Cortex of kidney (tissue), 1 donor: ENCODE data around the gene HERPUD2.

Source experiments
- DNase-seq: peaks from one replicate; lab custom pipeline; 2025; lab: John Stamatoyannopoulos, UW

HERPUD2 gene, protein sequence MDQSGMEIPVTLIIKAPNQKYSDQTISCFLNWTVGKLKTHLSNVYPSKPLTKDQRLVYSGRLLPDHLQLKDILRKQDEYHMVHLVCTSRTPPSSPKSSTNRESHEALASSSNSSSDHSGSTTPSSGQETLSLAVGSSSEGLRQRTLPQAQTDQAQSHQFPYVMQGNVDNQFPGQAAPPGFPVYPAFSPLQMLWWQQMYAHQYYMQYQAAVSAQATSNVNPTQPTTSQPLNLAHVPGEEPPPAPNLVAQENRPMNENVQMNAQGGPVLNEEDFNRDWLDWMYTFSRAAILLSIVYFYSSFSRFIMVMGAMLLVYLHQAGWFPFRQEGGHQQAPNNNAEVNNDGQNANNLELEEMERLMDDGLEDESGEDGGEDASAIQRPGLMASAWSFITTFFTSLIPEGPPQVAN

DNA sequence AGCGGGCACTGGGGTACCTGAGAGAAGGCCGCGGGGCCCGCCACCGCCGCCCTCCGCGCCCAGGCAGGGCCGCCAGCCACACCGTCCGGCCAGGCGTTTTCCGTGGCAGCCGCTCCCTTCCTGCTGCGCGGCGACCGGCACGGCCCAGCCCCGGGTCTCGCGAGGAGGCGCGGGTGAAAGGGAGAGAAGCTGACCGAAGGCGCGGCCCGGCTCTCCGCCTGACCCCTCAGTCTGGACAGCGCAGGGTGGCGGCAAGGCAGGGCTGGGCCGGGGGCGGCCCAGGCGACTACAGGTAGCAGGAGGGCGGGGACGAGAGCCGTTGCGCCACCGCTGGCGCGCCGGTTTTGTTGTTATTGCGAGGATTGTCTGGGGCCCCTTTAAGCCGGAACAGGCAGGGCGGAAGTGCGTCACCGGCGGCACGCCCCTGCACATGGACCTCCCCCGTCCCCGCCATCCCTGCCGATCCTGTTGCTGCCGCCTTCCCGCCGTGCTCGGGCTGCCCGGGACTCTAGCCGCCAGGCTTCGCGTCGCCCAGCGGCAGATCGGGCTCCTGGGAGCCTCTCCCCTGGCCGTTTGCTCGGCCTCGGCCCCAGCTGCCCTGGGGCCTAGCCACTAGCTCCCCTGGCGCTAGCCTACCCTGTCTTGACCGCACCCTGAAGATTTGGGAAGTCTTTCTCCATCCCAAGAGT, at the start of gene HERPUD2:
HERPUD2 (minus strand) TSS at position 352 of the 689 bp plus-strand sequence. CDS start 805 bp downstream, outside the sequence.
- DNase-seq: peak; percentile 27

DNA sequence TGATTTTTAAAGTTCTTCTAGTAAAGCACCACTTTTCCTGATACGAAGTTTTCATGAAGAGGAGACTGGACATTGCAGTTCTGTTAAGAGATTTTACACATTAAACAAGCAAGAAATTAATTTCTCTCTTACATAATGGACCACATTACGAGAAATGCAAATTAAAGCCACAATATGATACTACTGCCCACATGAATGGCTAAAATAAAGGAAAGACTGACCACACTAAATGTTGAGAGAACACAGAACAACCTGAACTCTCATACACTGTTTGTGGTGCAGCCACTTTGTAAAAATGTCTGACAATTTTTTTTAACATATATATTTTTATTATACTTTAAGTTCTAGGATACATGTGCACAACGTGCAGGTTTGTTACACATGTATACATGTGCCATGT, 44.0 kb upstream of the HERPUD2 start:
- DNase-seq: no peak

DNA sequence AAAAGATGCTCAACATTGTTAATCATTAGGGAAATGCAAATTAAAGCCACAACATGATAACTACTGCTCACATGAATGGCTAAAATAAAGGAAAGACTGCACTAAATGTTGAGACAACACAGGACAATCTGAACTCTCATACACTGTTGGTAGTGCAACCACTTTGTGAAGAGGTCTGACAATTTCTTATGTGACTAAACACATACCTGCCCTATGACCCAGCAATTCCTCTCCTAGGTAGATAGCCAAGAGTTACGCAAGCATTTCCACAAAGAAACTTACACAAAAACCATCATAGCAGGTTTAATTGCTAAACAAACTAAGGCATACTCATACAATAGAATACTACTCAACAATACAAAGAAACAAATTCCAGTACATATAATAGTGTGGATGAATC, 41.8 kb upstream of the HERPUD2 start:
- no peak for DNase-seq

DNA sequence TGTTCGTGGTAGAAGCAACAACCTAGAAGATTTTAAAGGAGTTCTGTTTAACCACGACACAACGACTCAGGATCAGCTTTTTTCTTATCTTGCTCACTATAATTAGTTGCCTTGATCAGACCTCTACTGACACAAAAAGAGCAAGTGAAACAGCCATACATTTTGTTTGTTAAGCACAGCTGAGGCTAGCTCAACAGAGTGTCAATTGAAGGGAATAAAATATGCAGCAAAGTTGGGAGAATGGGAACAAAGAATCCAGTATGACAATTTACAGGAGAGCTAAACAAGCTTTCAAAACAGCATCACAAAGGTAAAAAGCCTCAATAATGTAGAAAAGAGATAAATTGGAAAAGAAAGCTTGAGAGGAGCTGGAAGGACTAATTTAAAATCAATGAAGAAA, 40.5 kb upstream of the HERPUD2 start:
- no peak for DNase-seq

DNA sequence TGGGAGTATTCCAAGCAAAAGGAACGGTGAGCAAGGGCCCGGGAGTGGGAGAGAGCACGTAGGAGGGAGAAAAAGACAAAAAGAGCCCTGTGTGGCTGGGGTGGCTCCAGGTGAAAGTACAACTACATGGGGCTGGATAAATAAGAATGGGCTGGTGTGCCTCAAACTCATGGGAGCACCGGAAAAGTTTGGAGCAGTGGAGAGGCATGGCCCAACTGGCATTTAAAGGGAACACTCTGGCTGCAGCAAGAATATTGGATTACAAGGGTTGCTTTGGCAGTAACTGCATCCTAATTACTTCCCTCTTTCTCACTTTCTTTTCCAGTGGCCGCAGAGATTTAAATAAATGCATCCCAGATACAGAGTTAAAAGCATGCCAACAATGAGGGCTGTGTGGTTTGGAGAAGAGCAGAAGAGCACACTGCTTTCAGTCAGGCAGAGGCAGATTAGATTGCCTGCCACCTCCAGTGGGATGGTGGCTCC, 39.1 kb upstream of the HERPUD2 start:
- DNase-seq: no peak

DNA sequence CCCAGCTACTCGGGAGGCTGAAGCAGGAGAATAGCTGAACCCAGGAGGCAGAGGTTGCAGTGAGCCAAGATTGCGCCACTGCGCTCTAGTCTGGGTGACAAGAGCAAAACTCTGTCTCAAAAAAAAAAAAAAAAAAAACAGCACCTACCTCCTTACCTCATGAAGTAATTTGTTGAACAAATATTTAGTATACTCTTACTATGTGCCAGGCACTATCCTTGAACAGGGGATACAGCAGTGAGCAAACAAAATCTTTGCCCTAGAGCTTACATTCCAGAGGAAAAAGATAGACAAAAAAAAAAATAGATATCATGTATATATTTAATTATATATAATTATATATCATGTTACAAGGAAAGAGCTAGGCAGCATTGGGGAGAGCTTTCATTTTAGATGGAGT, 36.4 kb upstream of the HERPUD2 start:
- DNase-seq: no peak

DNA sequence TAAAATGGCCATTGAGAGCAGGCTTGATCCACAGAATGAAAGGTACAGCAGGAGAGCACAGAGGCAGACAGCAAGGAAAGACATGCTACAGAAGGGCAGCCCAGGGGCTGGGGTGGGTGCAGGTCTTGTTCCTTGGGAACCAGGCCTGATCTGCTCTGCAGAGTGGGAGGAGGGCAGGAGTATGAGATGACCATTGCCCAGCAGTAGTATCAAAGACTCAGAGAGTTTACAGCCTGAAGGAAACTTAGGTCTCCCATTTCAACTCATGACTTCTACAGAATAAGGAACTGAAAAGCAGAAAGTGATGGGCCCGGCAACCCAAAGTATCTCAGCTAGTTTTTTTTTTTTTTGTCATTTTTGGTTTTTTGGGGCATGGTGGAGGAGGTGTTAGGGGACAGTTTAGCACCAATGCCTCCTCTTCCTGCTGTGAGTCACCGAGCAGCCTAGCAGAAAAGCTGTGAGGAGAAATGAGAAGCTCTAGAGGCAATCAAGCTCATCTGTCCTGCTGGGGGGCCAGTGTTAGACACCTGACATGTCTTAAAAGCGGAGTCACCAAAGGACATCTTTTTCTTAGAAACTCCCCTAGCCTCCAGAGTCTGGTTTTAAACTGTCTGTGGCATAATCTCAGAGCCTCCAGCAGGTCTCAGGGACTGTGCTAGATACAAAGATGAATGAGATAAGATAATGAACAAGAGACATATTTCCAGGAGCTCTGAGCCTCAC, 34.3 kb upstream of the HERPUD2 start:
- no peak for DNase-seq

DNA sequence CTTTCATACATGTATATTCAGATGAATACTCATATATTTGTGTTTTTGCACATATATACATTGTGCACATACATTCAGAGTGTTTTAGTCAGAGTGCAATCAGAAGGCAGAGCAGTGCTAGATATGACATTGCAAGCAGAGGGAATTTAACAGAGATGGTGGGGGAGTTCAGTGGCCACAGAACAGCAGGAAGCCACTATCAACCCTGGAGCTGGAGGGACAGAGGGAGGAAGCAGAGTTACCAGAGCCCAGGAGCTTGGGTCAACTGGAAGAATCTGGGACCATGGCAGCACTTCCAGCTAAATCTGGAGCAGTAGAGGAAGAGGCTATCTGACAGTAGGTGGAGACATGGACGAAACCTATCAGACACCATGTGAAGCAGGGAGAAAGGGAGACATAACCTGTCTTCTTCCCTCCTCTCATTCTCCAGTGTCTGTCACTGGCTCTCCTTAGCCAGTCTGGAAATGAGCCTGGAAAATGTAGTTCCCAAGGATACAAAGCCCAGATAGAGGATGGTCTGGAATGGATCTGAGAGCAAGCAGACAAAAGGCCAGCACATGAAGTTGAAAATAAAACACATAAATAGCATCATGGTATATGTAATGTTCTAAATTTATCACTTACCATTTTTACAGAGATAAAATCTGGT, 33.6 kb upstream of the HERPUD2 start:
- DNase-seq: no peak

DNA sequence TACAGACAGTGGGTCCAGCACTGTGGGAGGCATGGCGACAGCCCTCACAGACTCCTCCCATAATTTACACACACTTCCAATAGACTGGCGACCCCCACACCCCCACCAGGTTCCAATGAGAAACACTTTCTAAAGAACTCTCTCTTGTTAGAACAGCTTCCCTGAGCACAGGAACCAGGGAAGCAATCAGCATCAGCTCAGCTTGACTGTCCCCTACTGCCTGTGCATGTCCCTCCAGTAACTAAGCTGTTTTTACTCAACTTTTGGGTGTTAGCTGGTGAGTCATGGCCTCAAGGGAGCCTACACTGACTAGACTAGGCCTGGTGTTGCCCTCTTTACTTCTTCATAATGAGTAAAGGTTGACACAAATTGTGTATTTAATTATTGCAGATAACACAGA, 32.6 kb upstream of the HERPUD2 start:
- no peak for DNase-seq

DNA sequence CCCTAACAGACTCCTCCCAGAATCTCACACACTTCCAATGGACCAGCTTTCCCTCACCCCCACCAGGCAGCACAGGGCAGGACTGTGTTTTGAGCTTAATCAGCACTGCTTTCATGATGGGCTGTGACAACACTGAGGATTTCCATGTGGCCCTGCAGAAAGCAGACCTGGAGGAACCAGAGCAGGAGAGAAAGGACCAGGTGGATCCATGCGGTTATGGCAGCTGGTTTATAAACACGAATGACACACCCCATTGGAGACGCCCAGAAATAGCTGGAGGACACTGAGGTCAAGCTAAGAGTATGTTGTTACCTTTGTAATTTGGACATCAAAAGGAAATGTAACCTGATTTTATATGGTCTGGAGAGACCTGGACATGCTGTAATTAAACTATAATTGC, 31.7 kb upstream of the HERPUD2 start:
- DNase-seq: no peak

DNA sequence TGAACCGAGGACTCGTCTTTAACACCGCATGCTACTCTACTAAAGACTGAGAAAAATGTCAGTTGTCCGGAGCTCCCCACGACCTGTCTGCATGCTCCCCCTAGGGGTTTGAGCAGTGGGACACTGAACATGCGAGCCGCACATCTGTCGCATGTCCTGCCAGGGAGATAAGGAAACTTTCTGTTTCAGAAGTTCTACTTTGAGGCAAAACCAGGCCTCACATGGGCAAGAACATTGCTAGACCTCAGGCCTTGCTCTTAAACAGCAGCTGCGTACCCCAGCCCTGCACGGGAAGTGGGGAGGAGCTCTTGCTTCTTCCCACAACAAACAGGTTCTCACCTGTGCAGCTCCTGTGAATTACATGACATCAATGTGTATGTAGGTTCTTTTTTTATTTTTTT, 30.3 kb upstream of the HERPUD2 start:
- no peak for DNase-seq

DNA sequence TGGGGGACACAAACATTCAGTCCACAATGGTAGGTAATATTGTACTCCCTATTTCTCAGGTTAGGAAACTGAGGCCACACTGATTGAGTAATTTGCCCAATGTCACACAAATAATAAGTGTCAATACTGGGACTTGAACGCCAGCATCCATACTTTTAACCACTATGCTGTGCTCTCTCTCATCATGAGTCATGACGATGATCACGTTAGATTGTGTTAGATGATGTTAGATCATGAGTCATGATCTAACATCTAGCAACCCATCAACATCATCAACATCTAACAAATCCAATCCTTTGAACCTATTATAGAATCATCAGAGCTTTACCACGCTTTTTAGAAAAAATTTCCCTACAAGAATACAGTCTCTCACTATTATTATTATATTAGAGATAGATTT, 28.1 kb upstream of the HERPUD2 start:
- DNase-seq: no peak

DNA sequence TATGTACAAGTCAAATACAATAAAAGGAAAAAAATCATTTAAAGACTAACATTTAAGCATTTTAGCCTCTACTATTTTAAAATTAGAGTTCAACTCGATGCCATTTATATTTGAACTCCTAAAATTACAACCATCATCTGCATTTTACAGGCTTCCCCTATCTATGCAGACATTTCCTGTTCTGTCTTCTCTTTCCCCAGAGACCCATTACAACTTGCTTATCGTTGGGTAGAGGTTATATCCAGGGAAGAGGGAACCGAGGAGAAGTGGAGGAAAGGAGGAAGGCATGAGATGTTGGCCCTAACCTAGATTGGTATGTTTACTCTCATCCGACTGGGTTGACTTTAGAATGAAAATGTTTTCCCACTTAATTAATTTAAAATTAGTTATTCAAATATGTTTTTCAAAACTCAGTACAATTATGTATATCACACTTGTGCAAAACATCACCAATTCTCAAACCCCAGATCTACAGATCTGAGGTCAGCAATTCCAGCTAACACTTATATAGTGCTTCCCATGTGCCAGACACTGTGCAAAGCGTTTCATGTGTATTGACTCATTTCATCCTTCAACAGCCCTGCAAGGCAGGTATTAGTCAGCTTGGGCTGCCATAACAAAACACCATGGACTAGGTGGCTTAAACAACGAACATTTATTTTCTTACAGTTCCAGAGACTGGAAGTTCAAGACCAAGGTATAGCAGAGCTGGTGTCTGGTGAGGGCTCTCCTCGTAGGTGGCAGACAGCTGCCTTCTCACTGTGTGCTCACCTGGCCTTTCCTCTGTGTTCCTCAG, 27.3 kb upstream of the HERPUD2 start:
- DNase-seq: no peak

DNA sequence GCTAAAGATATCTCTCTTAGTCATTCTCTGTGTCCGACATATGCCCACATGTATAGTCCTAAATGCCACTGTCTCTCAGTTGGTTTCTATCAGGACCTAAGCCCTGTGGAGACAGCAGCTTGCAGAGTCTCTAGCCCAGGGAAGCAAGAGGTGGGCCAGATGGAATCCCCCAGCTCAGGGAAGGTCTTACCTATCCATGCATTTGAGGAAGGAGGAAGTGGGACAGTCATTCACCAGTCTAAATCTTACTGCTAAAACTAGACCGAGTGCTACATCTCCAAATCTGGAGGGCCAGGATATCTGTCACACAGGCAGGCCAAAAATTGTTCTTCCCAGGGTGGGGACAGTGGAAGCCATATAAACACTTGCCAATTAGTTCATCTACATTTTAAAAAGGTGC, 26.4 kb upstream of the HERPUD2 start:
- no peak for DNase-seq

DNA sequence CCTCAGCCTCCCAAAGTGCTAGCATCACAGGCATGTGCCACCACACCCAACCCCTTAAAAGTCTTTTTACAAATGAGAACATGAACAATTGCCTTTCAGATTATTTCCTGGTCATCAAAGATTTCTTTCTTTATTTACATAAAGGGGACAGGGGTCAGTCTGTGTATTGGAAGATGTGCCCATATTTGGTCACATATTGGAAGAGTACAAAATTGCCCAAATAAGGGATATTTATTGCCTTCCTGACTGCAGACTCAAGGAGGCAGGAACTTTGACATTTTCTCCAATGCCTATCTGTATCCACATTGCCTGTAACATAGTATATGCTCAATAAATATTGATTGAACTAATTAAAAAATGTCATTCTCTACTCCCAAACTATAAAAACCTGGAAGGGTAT, 25.9 kb upstream of the HERPUD2 start:
- DNase-seq: no peak

DNA sequence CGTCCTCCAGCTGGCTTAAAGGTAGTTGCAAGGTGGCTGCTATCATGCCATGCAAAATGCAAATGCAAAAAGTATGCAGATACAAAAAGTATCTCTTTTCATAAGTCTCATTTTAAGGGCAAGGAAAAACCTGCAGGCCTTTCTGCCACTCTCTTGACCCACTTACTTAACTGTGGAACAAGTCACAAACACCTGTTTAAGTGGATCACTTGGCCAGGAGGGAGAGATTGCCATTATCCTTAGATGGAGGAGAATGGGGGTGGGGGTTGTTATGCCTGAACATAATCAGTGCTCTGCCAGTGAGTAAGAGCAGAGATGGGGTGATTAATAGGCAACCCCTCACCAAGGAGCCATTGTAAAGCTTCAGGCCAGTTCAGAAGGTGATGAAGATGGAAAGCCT, 25.1 kb upstream of the HERPUD2 start:
- DNase-seq: no peak

DNA sequence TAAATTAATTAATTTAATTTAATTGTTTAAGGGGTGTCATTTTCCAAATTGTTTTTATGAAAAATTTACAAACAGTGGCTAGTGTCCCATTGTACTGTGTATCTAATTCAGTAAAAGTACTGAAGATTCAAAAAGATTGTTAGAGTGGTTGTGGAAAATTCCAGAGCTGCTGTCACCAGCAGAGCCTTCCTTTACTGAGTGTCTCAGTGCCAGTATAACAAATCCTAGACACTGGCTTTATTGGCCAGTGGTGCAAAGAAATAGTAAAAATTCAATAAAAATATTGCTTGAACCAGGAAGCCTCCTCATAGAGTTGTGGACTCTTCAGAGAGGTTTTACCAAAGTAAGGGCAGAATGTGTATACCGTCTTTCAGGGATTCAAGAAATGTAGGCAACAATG, 23.1 kb upstream of the HERPUD2 start:
- DNase-seq: no peak

DNA sequence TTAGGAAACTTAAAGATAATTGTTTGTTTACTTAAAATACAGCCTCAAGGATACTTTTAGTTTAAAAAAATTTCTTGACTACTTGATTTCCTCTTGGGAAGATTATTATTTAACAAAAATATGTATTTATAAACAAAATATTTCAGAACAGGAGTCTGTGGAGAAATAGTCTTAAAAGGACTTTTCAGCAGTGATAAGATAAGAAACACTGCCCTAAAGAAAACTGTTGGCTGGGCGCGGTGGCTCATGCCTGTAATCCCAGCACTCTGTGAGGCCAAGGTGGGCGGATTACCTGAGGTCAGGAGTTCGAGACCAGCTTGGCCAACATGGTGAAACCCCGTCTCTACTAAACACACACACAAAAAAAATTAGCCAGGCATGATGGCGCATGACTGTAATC, 22.6 kb upstream of the HERPUD2 start:
- DNase-seq: no peak

DNA sequence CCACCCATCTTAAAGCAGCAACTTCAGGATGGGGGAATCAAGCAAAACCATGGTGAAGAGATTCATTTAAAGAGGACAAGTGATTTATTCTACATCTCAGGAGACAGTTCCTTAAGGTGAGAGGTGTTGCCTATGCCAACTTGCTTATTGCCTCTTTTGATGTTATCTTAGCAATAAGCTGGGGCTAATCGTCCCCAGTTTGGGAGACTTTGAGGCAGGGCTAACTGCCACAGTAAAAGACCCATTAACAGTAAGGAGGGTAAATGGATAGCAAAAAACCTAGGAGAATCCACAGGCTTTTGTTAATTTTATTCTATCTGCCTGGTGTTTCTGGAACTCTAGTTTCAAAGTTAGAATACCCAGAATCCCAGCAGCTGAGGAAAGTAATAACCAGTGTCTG, 22.1 kb upstream of the HERPUD2 start:
- DNase-seq: no peak

DNA sequence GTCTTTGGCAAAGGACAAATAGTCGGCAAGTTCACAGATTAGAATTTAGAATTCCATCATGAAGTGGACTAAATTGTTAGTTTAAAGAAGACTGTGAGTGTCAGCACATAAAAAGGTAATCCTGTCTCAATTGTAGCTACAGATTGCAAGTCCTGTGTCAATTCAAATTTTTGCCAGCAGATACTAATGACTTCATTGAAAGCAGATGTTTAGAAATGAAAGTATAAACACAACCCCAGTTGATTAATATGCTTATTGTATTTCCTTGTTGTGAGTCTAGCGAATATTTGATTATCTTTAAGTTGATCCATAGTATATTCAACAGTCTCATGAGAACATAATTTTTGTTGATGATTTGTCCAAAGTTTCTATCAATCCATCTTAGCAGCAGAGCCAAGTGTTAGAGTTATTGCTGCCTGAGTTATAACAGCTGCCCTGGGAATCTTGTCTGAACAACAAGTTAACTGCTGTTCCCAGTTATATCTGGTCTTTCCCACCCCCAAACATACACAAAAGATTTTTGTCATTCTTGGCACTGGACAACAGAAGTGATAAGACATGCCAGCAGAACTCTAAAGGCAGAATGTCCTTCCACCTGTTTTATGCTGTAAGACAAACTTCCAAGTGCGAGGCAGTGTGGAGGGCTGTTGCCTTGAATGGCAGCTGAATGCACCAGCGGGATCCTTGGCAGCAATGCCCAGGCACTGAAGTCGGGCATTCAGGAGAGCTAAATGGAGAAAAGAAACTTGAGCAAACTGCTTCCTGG, 21.3 kb upstream of the HERPUD2 start:
- no peak for DNase-seq

DNA sequence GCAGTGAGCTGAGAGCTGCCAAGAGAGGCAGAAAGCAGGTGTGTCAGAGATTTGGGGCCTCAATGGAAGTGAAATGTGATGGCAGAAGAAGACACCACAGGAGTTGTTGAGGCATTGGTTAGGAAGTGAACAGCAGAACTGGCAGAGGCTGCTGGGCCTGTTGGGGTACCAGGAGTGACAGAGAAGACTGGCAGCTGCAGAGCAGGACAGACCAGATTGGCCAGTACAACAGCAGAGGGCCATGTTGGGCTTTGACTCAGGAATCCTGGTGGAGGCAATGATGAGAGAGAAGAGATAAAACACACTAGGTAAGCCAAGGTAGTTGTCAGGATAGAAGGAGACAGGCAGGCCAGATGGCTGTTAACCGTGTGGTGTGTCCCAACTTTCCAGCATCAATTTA, 19.9 kb upstream of the HERPUD2 start:
- DNase-seq: no peak
